NCI-H1930 (cell line): ENCODE results near the gene UNC80.

Source experiments
- DNase-seq, 2 experiments: peaks; one replicate each; lab custom pipeline; 2025; lab: John Stamatoyannopoulos, UW

Gene UNC80

DNA sequence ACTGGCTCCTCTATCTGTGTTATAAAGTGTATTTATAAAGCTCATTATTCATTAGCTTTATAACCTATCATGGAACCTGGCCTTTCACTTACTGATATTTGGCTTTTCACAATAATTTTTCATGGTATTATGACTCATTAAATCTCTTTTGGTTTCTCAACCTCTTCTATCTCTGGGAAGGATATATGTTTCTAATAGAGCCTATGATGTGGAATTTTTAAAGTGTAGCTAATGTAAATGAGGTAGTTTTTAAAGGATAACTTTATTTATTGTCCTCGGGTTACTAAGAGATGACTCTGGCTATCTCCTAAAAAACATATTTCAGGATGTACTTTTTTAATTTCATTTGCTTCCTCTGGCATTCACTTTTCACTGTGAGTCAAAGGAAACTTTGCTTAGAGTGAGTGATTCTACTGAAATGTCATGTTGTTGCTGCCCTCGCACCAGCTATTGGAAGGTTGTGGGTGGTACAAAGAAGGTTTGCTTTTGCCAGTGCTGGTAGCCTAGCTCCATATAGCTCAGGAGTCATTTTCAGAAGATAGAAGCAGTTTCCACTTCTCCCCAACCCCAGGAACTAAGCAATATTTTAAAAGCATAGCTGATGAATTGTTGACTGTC is 145.6 kb downstream of the UNC80 start:
- no peak for DNase-seq

DNA sequence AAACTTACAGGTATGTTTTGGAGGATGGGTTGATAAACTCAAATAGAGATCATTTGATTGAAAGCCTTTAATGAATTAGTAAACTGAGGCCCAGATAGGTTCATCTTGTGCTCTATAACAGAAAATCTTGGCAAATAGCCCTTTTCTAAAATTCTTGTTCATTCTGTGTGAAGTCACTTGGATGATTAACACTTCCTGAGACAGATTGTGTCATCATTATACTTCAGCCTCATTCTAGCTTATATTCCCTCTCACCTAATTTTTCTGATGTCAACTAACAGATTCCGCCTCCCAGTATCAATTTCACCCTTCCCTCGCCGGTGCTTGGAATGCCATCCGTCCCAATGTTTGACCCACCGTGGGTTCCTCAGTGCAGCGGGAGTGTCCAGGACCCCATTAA is 146.6 kb downstream of the UNC80 start:
- no peak for DNase-seq

GRCh38 chr2:209922116-209922515 is 150.5 kb downstream of the UNC80 start:
- no peak for DNase-seq

GRCh38 chr2:209929369-209929768 is 157.7 kb downstream of the UNC80 start:
- DNase-seq = no peak

- no peak for DNase-seq
Observed at GRCh38 chr2:209933499-209934483, 162.2 kb downstream of the UNC80 start.

DNA sequence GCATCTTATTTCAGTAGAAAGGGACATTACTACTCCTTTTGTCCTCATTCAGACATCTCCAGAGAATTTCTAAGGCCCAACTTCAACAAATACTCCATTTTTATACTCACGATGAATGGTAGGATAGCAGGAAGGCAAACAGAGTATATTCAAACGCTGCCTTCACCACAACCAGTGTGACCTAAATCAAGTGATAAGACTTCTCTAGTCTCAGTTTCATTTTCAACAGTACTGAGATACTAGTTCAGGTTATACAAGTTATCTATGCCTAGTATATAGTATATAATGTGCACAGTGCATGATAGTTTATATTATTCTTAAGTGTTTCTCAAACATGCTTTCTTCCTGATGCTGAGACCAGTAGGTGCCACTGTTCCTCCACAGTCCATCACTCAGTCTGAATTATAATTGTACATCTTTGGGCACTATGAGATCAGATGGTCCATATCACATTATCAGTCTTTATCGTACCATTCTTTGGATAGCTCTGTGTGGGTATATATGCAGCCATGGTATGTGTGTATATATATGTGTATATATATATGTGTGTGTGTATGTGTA is 164.6 kb downstream of the UNC80 start:
- no peak for DNase-seq

DNA sequence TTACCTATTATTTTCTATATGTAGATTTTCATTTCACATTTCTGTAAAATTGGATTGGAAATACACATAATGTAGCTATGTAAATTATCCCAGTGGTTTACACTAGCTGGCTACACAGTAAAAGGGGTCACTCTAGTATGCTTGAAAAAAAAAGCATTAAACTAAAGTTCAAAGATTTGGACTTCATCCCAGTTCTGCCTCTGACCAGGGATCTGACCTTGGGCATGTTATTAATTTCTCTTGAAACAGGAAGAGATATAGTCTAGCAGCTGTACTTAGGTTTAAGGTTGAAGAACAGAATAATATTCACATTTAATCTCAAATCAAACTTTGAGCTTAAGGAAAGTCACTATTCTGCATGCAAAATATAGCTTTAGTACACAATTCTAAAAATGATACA is 166.3 kb downstream of the UNC80 start:
- DNase-seq = no peak

- DNase-seq = no peak
Observed at GRCh38 chr2:209938906-209939305, 167.3 kb downstream of the UNC80 start.

DNA sequence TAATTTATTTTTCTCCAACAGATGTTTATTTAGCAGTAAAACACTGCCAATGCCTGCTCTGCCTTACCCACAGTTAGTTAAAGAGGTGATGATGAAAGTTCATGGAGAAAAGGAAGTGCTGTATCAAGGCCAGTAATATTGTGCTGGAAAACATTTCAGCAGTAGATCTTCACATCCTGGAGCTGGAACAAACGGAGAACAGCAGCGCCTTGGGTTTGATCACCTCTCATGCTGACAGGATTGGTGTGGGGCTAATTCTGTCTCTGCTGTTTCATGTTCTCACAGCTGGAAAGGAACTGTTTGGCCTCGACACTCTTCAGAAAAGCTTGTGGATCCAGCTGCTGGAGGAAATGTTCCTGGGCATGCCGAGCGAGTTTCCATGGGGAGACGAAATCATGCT is 169.3 kb downstream of the UNC80 start:
- no peak for DNase-seq

DNA sequence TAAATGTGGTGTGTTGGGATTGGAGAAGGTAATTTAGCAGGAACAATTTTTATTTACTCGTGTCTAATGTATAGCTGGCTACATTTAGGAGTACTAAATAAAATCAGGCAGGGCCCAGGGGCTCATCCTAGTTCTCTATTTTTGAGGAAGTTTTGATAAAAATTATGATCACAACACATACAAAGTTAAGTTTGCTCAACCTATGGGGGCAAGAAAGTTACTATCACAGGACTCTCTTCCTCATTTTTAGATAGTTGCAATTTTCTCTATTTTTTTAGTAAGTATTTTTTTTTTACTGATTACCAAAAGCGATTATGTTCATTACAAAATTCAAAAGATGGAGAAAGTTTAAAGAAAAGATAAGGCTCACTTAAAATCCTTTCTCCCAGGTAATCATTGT is 170.8 kb downstream of the UNC80 start:
- DNase-seq = no peak

- no peak for DNase-seq
Observed at GRCh38 chr2:209942936-209943605, 171.4 kb downstream of the UNC80 start.

GRCh38 chr2:209943776-209944175 is 172.1 kb downstream of the UNC80 start:
- no peak for DNase-seq

GRCh38 chr2:209946539-209946938 is 174.9 kb downstream of the UNC80 start:
- DNase-seq = no peak

DNA sequence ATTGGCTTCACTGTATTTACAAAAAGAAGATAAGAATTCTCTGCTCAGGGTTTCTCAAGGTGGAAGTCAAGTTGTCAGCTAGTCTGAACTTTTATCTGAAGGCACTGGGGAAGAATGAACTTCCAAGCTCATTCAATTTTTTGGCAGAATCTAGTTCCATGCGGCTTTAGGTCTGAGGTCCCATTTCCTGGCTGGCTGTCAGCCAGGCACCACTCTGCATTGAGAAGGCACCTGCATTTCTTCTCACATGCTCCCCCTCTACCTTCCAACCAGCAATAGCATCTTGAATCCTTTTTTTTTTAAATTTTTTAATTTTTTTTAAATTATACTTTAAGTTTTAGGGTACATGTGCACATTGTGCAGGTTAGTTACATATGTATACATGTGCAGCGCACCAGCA is 184.6 kb downstream of the UNC80 start:
- DNase-seq = no peak

DNA sequence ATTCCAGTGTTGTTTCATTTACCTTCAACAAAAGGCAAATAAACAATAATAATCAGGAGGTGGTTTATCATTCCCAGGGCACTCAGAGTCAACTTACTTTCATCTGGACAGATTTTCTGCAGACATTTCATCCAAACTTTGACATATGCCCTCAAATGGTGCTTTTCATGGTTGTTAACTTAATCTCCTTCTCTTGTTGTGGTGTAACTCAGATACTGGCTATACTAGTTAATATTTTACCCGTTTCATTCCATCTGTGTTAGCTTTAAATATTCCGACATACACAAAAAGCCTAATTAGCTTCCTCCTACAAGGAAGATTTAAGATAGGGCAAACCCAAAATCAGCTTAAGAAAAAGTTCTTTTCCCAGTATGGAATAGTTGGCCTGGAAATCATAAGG is 186.4 kb downstream of the UNC80 start:
- DNase-seq = no peak

- DNase-seq = no peak
Observed at GRCh38 chr2:209960045-209960444, 188.4 kb downstream of the UNC80 start.

DNA sequence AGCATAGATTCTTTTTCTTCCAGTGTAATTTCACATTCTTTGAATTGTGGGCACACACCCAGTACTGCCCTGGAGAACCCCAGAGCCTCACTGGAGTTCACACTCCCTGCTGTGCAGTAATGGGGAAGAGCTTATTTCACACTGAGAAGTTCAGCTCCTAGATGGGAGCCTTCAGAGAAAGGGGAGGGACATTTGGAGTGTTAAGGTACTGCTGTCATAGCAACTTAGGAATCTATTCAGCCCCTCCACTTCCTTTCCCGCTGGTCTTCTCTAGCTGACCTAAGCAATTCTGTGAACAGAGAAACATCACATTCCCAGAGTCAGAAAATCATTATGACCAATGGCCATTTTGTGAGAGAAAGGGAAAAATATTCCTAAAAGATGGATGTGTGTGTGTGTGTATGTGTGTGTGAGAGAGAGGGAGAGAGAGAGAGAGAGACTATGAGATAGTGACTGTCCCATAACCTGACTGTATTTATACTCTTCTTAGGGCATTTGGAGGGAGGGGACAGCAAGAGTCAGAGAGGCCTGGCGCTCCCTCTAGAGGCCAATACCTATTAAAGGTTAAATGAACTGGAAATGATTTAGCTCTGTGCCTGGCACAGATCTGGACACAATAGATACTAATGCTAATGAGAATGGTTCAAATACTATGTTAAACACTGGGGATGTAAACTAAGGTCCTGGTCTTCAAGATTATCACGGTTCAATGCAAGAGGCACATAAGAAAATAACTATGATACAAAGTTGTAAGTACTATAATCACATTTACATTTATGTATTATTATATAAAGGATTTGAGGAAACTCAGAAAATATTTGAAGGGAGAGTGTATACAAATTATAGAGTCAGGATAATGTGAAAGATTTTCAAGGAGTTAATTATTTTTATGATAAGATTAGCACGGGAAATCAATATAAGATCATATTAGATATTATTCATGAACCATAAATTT is 189.3 kb downstream of the UNC80 start:
- DNase-seq = no peak

DNA sequence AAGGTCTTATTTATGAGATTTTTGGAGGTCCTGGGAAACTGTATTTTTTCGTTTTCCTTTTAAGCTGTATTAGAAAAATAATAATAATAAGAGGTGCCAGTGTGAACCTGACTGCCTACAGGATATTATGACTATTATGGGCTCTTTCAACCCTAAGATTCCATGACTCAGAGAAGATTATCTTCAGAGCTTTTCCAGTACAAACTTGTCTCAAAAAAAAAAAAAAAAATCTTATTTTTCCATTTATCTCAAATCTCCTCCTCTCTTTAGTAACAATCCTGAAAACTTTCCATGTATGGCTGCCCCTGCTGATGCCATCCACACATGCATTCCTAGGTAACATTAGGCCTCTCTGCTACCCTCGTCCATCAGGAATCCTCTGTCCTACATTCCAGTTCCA is 194.1 kb downstream of the UNC80 start:
- DNase-seq = no peak

DNA sequence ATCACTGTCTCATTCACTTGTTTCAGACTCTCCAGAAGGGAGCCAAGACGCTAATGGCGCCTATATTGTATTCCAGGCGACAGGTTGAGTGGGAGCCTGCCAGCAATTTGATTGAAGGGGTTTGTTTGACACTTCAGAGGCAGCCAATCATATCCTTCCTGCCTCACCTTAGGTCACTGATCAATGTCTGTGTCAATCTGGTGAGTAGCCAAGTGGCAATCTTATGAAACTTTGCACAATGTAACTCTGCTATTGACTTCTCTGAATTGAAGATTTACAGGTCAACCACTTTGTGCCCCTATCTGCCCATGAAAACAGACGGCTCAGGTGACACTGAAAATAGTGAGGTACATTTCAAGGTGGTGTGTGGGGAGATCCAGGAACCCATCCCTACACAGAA is 198.1 kb downstream of the UNC80 start:
- no peak for DNase-seq

DNA sequence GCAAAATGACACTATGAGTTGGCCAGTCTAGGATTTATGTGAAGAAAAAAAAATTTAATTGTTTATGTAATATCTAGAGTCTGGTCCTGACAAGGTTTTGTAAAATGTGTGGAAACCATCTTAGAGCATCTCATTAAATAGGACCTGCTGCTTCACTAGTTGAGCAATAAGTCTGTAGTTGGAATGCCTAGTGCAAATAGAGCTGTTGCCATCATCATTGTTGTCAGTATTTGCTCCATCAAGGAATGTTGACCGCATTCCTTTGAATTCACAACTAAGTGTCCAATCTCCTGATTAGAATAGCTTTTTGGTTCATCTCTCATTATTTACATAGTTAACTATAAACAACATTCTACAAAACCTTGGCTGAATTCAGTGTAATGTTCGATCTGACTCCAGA is 198.6 kb downstream of the UNC80 start:
- no peak for DNase-seq

- DNase-seq = no peak
Observed at GRCh38 chr2:209970711-209971110, 199.1 kb downstream of the UNC80 start.
